NCI-H2081 (cell line): ENCODE measurements around the gene FAM227A.
"Not testable (repeated sequence)": the region's sequence is repeated elsewhere in the genome, so short reads cannot be mapped to it uniquely, and the experiment has no call there.

Experiments
- DNase-seq, 2 experiments: peaks; one replicate each; lab custom pipeline; 2025; lab: John Stamatoyannopoulos, UW

FAM227A gene

DNA sequence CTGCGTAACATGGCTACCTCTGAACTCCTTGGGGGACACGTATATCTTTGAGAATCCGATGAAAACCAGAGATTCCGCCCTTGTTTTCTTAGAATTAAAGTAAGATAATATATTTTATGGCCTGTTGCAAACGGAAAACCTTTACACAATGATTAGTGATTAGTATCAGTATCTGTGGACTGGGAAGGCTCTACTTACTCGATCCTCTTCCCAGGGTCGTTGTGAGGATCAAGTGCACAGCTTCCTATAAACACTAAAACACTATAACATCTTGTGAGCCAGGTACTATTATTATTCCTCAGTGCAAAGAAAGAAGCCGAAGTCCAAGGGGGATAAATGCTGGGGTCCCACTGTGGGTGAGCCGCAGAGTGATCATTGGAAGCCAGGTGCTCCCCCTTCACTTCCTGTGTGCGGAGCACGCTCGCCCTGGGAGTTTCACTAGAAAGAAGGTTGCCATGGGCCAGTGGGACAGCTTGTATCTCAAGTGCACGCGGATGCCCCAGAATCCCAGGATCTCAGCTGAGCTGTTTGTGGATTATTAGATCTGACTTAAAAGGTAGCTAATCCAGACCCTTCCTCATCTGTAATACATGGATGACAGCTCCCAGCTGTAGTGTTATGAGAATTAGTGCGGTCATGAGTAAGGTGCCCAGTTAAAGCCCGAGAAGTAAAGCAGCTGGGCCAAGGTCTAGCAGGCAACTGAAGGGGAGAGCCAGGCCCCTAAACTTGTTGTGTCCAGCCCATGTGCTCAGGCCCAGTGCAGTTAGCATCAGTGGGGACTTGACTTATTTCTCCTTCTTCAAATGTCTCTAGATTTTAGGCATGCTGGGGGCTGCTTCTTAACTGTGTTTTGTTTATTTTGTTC, 1.1 kb upstream of the FAM227A start:
- DNase-seq = peak in 1 of 2 experiments; percentile 13

DNA sequence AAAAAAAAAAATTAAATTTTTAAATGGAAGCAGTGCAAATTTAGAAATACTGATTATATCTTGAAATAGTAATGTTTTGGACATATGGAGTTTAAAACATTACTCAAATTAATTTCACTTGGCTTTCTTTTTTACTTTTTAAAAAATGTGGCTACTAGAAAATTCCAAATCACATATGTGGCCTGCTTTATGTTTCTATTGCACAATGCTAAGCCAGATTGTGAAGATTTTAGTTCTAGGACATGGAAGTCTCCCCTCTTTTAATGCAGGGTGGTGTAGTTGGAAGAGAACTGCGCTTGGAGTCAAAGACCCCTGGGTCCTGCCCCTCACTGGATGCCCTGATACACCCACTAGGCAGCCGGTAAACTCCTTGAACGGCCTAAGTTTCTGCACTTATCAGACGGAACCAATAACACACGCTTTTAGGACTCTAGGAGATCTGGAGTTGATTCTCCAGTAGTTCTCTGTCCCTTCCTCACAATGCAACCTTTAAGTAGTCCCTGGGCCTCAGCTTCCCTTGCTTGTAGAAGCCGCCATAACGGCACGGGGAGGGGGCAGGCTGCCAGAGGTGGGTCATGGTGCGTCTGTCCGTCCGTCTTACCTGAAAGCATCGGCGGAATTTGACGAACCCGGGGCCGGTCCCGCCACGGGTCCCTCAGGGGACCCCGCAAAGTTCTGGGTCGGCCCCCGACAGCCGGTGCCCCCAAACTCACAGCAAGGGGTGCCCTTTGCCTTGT, 505 bp downstream of the FAM227A start:
- DNase-seq = peak in 1 of 2 experiments; percentile 23

DNA sequence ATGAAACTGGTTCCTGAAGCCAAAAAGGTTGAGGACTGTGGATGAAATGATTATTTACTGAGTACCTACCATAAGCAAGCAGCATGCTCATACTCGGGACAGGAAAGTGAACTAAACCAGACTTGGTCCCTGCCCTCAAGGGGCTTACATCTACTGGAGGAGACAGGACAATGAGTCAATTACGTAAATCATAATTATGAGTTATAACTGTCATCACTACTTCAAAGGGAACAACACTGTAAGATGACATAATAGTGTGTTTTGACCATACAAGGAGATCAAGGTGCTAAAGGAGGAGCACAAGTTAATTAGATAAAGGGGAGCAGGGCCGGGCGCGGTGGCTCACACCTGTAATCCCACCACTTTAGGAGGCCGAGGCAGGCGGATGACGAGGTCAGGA, 2.5 kb downstream of the FAM227A start:
- no peak for DNase-seq

DNA sequence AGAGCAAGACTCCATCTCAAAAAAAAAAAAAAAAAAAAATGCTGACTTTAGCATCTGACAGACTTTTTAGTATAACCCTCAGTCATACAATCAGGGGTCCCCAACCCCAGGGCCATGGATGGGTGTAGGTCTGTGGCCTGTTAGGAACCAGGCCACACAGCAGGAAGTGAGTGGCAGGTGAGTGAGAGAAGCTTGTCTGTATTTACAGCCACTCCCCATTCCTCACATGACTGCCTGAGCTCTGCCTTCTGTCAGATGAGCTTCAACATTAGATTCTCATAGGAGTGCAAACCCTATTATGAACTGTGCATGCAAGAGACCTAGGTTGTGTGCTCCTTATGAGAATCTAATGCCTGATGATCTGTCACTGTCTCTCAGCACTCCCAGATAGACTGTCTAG, 3.3 kb downstream of the FAM227A start:
- DNase-seq = no peak

DNA sequence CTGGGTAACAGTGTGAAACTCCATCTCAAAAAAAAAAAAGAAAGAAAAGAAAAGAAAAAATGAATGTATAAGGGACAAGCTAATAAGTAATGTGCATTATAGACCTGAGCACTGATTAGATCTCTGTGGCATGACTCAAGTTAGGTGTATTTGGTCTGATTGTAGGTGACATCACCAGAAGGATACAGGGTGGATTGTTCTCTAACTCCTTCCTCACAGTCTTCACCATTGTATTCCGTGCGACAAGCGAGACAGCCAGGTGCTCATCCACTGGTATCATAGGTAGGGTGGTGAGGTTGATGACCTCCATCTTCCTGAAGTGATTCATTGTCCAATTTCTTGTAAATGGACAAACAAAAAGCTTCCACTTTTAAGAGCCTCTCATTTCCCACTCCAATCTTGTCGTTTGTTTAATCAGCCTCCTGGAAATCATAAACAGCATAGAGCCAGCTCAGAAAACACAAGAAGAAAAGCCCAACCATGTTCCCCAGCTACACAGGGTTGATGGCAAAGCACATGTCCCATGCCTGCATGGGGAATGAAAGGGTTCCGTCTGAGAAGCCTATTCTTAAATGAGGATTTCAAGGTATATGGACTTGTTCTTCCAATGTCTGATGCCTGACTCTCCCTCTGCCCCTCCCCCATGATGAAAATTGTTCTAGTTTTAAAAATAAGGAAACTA, 6.2 kb downstream of the FAM227A start:
- DNase-seq = no peak

DNA sequence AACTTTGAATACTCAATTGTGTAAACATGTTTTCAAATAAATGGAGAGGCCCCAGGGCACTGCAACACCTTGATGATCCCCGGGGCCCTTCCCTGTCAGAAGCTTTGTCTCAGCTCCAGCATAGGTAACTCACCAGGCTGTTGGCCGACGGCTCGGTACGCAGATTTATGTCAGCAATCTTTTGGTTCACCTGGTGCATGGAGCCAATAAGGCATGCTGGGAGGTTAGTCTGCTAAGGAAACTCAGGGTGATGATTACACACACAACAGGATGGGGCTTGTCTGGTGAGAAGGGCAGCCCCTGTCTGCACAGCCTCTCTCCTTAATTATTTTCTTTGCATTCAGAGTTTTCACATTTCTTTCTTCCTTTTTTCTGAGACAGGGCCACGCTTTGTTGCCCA, 10.8 kb downstream of the FAM227A start:
- DNase-seq = no peak

DNA sequence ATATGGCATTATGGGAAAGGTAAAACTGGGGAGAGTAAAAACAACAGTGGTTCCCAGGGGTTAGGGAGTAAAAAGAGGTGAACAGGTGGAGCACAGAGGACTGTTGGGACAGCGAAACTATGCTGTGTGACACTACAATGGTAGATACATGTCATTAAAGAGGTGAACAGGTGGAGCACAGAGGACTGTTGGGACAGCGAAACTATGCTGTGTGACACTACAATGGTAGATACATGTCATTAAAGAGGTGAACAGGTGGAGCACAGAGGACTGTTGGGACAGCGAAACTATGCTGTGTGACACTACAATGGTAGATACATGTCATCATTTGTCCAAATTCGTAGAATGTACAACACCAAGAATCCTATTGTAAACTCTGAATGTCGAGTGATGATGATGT, 11.9 kb downstream of the FAM227A start:
- not testable (repeated sequence) for DNase-seq

DNA sequence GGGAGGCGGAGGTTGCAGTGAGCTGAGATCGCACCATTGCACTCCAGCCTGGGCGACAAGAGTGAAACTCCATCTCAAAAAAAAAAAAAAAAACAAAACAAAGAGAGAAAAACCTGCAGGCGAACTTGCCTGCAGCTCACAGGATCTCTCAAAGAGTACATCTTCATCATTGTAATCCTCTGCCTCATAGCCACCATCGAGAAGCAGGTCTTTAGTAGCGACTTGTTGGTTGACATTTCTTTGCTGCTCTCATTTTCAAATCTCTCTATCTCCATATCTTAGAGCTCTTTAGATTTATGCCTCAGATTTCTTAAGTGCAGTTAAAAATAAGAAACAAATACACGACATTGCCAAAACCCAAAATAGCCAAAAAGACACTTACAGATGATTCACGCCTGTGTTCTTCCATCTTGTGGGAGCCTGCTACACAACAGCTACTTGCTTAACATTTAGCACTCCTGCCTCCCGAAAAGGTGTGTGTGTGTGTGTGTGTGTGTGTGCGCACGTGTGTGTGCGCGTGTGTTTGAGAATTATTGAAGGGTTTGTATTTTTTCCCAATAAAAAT, 14.6 kb downstream of the FAM227A start:
- DNase-seq = no peak

DNA sequence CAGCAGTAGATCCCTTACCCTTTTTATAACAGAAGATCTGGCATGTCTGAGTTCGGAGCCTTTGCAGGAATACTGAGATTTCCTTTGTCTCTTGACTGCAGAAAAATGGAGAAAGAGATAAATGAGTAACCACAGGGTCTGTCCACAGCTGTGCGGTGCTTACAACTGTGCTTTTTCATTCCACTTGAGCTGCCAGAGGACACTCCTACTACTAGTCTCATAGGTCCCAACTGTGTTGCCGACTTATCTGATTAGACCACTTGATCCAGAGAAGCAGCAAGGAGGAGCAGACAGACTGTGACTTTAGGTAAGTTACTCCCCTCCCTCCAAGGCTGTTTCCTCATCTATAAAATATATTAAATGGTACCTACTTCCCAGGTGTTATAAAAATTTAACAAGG, 17.5 kb downstream of the FAM227A start:
- DNase-seq = no peak

DNA sequence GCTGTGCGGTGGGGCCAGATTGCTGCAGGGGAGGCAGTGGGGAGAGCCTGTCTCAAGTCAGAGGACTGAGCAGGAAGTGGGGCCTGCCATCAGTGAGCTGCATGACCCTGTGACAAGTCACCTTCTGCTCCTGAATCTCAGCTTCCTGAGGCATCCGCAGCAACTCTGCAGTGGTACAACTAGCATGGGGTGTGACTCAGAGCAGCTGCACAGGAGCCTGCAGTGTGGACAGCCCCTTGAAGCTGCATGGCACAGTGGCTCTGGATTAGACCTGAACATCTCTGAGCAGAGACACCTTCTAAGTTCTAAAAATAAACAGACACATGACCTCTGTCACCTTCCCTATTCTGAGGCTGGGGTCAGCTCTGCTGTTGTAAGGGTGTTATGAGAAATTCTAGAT, 18.0 kb downstream of the FAM227A start:
- DNase-seq = no peak

DNA sequence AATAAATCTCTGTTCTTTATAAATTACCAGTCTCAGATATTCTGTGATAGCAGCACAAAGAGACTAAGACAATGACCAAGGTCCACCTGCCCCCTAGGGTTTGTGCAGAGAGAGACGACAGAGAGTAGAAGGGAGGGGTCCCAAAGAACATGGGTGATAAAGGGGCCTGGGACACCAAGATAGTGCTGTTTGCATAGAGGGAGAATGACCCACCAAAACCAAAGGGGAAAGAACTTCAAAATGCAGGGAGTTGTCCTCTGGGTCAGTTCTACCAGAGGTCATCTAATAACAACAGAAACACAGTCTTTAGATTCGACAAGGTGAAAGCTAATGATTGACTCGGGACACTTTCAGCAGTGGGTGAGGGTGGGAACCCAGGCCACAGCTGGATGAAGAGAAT, 23.7 kb downstream of the FAM227A start:
- no peak for DNase-seq

DNA sequence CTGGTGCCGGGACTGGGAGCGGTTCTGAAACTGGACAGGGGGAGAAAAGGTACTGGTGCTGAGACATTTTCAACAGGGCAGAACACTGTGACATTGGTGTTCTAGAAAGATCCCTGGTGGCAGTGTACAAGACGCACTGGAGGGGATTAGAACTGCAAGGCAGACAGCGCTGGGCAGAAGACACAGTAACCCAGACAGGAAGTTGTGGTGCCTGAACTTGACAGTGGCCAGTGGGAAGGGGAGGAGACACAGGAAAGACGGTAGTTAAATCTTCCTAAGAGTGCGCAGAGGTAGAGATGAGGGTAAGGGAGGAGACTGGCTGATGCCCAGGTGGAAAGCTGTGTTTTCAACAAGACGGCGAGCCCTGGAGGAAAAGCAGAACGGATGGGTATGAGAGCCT, 24.5 kb downstream of the FAM227A start:
- no peak for DNase-seq

DNA sequence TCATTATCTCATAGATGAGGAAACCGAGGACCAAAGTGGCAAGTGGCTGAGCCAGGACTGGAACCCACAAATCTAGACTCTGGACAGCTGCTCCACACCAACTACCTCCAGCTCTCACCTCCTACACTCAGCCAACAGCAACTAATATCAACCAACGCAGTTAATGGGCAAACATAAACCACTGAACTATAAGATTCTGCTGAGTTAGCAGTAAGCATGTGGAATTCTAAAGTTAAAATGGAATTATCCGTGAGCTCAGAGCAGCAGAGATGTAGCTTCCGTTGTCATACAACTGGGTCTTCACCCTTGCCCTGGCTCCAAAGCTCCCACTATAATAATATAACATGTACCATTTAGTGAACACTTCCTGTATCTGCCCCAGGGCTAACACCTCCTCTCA, 27.1 kb downstream of the FAM227A start:
- no peak for DNase-seq

DNA sequence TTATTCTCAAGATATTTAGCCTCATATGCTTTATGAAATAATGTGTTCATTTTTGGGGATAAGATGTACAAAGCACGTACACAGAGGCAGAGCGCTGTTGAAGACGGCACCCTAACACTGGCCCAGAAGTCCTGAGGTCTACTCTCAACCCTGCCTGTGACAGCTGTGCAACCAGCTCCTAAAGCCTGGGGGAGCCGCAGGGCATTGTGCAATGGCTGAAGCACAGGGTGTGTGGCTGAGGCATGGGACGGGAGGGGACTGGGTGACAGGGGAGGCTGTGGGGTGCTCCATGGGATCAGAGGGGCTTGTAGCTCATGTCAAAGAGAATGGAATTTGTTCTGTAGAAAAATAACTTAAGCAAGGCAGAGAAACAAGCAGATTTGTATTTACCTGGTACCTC, 27.7 kb downstream of the FAM227A start:
- no peak for DNase-seq

DNA sequence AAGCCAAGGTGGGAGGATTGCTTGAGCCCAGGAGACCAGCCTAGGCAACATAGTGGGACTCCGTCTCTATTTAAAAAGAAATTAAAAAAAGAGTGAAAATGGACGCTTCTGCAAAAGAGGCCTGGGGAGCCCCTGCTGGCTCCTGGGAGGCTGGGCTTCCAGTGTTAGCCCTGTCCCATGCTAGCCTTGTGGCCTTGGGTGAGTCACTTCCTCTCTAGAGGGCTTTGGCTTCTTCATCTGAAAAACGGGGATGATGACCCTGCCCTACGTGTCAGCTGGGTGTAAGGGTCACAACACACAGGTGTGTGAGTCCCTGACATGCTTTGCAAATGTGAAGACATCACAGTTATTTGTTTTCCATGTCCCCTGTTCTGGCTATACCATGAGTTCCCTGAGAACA, 32.8 kb downstream of the FAM227A start:
- no peak for DNase-seq

DNA sequence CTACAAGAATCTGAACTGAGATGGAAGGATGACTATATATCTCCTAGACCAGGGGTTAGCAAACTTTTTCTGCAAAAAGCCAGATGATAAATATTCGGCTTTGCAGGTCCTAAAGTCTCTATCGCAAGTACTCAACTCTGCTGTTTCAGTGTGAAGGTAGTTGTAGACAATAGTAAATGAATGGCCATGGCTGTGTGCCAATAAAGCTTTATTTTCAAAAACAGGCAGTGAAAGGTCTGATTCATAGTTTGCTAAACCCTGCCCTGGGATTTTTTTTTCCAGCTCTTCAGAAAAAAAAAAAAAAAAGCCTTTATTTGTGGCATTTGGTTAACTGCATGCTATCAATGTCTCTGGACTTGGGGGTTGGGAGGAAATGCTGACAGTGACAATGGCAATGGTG, 37.5 kb downstream of the FAM227A start:
- no peak for DNase-seq

DNA sequence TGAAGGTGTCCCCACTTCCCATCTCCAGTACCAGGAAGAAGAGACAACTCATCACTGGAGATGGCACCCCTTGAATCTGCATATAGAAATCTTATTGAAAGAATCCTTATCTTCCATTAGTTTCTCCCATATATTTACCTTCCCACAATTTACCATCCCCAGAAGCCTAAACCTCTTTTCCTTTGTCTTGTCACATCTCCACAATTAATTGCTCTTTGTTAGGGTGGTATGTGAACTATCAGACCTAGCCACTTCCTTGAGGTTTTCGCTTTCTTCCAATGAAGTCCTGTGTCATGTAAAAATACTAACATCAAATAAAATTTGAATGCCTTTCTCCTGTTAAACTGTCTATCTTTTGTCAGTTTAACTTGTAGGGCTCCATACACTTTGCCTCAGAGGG, 37.9 kb downstream of the FAM227A start:
- no peak for DNase-seq

DNA sequence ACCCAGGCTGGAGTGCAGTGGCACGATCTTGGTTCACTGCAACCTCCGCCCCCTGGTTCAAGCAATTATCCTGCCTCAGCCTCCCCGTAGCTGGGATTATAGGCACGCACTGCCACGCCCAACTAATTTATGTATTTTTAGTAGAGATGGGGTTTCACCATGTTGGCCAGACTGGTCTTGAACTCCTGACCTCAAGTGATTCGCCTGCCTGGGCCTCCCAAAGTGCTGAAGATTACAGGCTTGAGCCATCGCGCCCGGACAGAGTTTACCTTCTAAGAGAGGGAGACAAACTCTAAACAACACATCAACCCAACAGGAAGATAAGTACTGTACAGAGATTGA, 41.2 kb downstream of the FAM227A start:
- DNase-seq = not testable (repeated sequence)

DNA sequence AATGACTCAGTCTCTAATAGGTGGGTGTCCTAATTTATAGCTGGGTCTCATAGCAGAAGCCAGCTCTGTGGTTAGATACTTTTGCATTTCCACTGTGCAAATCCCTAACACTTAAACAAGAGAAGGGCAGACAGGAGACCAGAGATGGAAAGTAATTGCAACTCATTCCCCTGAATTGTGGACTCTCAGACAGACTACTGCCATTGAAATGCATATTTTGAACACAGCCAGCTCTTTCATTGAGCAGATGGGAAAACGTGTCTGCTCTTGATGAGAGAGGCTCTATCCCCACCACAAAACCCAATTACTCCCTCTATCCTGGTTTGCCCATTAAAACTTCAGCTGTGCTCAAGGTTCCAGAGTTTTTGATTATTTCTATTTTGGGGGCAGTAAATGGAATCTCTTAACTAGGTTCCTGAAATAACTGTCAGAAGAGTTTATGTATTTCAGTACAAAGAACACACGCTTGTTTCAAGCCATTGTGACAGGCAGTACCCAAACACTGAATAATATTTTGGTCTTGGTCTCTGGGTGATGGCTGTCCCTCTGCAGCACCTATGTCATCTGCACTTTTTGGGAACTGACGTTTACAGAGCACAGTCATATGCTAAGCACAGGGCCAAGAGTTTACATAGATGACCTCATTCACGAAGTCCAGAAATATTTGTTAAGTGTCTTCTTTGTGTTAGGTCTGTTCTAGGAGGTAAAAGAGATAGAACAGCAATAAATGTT, 41.7 kb downstream of the FAM227A start:
- DNase-seq = no peak

DNA sequence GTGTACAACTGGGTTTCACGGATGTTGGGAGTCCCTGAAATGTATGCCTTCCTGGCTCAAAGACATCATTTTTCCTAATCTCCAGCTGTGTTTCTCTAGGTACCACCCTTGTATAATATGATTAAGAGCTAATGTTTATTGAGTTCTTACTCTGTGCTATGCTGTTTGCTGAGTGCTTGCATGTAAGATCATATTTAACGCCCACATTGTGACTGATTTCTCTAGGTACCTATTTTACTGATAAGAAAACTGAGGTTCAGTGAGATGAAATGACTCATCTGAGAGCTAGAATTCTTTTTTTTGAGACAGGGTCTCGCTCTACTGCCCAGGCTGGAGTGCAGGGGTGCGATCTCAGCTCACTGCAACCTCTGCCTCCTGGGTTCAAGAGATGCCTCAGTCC, 42.6 kb downstream of the FAM227A start:
- no peak for DNase-seq

DNA sequence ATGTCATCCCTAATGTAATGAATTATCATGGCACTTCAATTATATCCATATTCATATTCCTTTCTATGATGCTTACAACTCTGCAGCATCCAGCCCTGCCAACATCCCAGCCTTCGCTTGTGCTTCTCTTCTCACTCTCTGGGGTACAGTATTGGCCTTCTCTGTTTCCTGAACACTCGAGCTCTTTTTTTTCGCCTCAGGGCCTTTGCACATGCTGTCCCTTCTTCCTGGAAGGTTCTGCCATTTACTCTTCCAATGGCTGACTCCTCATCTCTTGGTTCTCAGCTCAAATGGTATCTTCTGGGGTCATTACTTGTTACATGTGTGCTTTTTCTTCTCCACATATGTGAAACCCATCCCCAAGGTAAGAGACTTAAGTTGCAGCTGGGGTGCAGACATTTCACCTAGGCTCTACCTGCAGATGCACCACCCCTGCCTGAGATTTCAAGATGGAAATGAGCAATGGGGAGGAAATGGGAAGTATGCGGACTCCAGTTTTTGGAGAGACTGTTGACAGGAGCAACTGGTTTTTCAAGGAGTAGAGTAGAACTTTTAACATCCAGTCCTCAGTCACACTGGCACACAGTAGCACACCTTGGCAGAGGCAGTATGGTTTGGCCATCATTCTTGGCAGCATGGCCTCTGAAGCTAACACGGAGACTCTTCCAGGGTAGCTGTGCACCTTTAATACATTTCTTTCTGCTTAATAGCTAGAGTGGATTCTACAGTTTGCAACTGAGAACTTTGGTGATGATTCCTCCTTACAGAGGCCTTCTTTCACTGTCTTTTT, 43.8 kb downstream of the FAM227A start:
- DNase-seq = no peak
